HG03103 (cell line): ENCODE measurements around the gene UXS1.

ENCODE experiments used
- ATAC-seq: cut with Tn5 transposase; IDR thresholded peaks from one replicate; pipeline ENCODE4 v1.9.1; 2021; ENCODE audit warnings: low read depth; ENCODE audit not compliant: unreplicated experiment

The UXS1 gene

DNA sequence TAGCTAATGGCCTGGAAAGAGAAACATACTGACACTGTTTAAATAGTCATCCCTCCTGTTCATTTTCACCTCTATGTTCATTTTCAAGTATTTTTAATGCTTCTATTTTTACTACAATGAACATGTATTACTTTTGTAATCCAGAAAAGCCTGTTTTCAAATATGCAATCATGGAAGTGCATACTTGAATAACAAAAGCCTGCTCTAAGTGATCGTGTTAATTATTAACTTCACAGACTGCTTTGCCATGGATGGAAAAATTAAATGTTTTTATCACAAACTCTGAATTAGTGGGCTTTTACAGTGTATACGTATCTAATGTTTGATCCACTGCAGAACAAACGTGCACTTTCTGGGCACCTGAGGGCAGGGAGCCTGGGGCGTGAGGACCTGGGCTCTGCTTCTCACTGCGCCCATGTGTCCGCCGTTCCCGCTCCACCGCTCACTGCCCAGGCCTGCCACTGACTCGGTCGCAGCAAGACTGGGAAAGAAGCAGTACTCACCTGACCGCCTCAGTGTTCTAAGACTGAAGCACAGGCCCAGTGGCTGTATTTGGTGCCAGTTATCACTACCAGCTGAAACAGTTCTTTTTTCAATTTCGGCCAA lies 80.6 kb downstream of the UXS1 start:
- no peak for ATAC-seq

DNA sequence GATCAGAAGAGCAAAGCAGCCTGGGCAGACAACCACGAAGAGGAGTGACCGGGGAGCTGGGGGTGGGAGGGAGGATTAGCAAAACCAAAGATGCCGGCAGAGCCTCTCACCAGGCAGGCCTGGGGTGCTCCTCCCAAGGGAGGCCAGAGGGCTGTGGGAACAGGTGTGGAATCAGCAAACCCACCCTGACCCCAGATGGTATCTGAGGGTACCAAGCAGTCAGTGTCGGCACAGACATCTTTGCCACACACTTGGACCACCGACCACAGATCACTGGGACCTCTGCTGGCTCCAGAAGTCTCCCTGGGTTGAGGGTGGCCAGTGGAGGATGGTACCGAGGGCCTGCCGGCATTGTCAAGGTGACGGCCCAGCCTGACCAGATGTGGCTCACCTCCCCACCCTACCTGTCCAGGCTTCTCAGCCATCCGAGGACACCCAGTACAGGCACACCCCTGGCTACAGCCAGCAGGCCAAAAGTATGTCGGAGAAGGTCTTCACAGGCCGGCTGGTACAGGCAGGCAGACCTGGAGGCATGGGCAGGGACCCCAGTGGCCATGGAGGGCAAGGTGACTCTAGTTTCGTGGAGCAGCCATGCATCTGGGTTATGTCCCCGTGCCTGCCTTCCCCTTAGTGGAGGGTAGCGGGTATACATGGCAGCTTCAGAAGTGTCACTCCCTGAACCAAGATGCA lies 82.1 kb downstream of the UXS1 start:
- ATAC-seq: no peak

DNA sequence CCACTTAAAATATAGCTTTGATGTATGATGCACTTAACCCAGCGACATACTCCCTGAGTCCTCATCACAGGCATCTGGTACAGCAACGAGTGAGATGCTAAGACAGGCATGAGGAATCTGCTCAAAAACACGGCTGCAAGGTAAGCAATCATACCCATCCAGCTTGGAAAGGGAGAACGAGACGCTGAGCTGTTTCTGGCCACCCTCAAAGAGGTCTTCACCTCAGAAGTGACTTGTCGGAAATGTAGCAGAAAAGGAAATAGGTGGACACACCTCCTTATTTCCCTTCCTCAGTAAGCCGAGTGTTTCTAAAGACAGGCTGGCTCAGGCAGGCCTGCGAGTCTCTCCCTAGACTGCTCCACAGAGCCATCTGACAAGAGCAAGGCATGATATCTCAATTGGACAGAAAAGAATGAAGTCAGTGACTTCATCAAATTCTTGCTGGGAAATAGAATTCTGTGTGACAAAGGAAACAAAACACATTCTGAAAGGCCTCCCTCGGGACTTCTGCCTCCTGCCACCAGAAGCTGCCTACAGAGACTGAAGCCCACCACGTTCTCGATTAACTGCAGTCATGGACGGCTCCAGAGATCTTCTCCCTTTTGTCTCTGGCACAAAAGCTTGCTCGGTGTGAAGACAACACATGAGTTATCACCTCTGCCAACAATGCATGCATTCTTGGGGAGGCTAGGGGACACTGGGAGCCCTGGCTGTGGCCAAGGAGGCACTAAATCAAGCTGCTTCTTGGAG lies 84.3 kb downstream of the UXS1 start:
- ATAC-seq: no peak

GRCh38 chr2:106108791-106109190 lies 85.3 kb downstream of the UXS1 start:
- ATAC-seq: no peak

DNA sequence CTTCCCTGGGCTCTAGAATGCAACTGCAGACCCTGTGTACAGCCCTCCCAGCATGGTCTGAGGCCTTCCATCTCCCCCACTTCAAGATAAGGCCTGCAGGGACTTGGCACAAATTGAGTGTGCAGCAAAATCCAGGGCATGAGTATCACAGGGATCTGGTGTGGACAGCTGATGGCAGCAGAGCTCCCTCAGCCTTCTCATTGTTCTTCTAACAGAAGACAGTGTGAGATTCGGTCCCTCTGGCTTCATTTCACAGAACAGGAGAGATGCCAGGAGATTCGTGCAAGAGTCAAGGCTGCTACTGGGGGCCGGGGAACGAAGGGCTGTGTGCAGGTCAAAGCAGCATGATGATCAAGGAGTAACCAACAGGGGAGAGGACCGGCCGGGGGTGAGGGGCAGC lies 85.8 kb downstream of the UXS1 start:
- no peak for ATAC-seq

DNA sequence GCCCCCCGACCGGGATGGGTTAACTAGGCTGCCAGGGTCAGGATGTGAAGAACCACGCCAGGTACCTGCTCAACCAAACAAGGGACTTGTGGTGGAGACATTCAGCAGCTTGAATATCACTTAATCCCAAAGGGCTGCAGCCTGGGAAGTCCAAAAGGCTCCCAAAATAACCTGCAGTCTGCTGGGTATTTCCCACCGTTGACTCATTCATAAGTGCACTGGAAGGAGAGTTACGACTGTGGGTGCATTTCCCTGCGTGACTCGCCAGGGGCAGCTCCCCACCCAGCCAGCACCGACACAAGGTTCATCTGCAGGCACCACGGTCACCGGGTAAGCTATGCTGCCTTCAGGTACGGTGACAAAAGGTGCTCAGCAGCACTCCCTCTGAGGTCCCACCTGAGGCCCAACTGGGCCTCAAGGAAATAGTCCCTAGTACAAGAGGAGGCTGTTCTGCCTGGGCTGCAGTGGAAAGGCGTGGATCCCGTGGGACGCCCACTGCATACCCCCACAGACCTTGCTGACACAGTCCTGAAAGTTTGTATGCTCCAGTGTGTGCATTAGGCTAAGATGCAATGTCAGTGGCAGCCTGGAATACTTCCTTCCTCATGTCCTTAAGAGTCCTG lies 86.5 kb downstream of the UXS1 start:
- peak; percentile 62 for ATAC-seq

DNA sequence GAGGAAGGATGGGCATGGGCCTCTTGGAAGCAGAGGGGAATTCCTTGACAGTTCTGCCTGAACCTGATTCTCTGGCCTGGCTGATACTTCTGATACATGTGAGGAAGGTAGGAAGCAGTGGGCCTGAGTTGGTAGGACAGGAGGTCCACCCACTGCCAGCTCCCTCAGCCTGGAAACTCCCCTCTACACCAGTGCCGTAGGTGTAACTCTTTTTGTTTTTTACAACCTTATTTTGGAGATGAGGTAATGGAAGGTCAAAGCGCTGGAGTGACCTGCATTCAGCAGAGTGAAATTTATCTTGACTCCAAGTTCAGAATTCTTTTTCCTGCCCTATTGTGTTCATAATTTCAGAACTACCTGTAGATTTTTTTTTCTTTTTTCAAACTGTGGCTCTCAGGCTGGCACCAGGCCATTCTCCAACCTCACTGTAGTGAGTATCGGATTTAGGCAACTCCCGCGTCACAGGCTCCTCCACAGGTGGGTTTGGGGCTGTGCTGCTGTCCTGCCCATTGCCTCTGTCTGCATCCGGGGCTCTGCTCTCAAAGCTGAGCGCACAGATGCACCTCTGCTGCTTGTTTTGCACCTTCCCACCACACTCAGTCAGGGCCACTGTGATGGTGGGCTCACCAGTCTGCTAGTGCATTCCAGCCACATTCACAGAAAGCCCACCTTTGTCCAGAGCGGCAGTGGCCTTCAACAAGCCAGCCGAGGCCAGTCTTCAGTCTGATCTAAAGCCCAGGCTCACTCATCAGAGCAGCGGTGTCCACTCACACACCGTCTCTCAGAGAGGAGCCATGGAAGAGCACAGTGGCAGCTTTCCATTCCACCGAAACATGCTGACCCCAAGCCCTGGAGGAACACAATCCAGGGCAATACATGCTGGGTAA lies 87.2 kb downstream of the UXS1 start:
- no peak for ATAC-seq

GRCh38 chr2:106105151-106105922 lies 88.8 kb downstream of the UXS1 start:
- ATAC-seq: no peak

DNA sequence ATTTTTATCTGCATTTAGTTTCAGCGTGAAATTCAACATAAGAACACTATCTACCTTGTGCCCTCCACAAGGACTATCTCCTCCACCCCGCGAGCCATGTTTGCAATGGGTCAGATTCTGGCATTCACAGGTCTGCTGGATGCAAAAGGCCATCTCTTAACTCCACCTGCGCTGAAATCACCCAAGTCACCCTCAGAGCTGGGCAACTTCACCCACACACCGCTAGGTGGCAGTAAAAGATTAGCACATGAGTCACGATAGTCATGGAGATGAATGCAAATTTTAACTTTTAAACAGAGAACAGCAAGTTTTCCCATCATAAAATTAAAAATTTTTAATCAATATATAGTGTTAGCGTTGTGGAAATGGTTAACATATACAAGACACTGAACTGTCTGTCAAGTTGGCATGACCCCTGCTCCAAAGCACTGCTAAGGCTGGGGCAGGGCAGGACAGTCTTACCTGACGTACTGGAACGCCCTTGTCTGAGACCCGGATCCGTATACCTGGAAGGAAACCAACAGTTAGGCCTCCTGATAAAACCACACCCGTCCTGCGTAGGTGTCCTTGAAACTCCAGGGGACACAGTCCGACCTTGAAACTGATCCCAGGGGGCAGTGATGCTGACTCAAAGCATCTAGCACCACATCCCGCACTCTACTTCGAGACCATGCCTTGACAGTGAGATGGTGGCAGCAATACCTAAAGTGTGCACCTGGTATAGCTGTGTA lies 89.6 kb downstream of the UXS1 start:
- ATAC-seq: no peak

DNA sequence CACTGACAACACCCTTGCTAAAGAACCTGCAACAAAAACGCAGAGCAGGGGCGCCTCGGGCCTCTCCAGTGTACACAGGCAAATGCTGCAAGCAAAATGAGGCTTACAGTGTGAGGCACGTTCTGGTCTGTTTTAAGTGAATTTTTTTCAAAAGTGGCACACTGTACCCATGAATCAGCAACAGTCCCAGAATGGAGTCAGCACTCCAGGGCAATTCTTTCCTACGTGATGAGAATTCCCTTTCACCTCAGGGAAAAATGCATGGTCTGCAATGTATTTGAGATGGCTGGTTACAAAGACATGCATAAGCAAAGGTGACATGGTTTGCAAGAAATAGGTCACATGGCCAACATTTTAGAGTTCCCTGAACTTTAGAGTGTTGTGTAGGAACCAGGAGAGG lies 94.4 kb downstream of the UXS1 start:
- no peak for ATAC-seq

- no peak for ATAC-seq
Observed at GRCh38 chr2:106098664-106099063, 95.4 kb downstream of the UXS1 start.

- no peak for ATAC-seq
Observed at GRCh38 chr2:106098081-106098480, 96.0 kb downstream of the UXS1 start.

DNA sequence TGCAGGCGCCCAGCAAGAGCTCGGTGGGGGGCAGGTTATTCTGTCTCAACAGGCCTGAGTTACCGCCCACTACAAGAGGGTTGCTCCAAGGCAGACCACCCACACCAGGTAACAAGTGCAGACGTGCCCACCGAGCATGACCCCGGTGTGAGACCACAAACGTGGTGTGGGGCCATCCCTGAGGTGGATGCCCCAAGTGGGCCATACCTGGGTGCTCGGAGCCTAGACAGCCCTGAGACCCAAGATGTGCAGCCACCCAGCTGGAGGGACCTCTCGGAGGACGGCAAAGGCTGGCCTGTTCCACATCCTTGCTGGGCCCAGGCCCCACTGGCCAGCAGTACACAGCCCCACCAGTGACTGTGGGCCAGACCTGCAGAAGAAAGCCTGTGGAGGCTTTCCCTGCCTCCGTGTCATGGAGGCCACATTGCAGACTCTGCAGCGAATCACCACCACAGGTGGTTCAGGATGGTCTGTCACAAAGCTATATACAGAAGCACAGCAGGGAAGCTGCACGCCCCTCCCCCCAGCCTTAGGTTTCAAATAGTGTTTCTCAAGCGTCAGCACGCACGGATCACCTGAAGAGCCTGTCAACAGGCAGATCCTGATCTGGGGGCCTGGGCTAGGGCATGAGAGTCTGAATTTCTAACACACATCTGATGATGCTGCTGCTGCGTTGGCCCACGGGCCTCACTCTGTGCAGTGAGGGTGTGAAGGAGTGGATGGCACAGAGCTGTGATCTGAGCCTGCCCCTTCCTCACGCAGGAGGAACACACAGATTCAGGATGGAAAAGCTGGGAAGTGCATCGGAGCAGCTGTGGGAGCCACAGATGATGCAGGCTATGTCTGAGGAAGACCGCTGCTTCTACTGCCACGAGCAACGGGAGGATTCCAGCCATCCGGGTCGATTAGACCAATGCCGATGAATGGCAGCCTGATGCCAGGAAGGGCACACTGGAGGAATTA lies 96.8 kb downstream of the UXS1 start:
- ATAC-seq: no peak

DNA sequence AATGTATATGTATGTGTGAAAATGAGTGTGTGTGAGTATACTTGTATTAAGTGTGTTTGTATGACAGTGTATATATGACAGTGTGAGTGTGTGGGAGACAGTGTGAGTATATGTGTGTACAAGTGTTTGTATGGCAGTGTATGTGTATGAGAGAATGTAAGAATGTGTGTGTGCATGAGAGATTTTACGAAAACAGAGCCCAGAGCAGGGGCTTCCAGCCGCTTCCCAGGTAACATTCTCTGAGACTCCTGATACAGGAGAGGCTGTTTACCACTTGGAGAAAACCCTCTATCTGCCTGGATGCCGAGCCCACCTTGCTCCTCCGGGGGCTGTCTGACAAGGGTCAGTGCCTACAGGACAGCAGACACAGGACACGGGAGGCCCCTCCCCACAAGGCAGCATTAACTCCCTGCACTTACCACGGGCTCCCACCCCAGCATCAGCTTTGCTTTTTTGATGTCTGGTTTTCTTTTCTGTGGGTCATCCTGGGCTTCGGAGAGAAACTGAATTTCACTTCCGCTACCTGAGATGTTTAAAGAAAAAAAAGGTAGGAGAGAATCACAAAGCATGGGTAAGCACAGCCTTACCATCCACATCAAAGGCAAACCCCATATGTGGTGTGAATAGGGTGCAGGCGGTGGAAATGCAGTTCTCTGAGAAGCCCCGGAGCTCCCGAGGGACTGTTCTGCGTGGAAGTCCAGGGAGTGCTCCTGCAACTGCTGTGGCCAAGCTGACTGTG lies 97.6 kb downstream of the UXS1 start:
- ATAC-seq: no peak

DNA sequence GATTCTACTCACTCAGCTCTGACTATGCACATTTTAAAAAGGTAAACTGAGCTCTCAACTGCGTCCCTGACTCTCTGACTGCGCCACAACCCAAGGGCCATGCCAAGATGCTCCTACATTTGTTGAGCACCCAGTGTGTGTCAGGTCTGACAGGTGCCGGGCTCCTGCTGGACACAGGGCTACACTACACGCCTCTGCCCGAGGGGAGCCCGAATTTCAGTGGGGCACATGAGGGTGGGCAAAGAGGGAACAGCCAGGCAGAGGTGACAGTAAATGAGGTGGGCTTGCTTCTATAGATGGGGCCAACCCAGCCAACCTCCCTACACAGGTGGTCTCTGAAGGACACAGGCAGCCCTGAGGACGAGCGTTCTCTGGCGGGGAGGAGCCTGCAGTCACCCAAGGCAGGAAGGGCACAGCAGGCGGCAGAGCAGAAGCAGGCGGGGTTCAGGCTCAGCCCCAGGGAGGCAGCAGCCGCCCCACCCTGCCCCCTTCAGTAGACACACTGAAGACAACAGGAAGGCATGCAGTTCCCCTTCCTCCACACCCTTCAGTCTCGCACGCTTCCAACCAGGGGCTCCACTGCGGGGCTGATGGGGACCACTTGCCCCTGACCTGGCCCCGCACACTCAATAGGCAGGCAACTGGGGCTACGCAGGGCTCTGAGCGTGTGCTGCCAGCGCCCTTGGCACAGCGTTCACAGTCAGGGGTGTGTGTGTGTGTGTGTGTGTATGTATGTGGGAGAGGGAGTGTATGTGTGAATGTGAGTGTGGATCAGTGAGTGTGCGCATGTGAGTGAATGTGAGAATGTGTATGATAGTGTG lies 98.4 kb downstream of the UXS1 start:
- ATAC-seq: no peak

DNA sequence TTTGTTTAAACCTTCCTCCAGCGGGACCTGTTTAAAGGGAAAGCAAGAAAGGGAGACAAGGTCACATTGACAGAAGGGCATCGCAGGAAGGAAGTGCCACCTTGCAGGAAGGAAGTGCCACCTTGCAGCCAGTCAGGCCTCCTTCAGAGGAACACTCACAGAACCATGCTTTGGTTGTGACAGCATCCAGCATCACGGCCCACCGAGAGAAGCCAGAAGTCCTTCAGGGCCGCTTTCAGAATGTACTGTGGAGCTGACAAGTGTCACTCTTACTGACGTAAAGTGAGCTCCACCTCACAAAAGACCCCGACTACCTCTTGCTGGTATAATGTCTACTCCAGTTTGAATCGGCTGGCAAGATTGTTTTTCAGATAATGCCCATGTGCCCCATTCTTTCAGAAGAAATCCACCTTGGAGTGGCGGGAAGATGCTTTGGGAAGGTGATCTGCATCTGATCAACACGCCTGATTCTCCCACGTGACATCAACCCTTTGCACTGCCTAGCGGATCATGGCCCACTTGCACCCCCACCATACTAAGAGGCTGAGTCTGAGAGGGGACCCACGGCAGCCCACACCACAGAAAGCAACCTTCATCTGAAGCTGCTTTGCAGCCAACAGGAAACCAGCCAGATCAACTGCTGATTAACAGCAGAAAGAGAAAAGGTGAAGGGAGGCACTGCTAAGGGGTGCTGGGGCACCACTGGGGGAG lies 99.8 kb downstream of the UXS1 start:
- no peak for ATAC-seq
